Measurements from ENCODE around the gene SIK2. TPM values are rescaled to one million over a fixed set of nuclear protein-coding genes. Genes with fewer than 3 reads are reported as not detected.
"Not testable (repeated sequence)": the region's sequence is repeated elsewhere in the genome, so short reads cannot be mapped to it uniquely, and the experiment has no call there.

The SIK2 gene
- total RNA-seq, 1 experiment from 2014 or later = 13.0 TPM

DNA sequence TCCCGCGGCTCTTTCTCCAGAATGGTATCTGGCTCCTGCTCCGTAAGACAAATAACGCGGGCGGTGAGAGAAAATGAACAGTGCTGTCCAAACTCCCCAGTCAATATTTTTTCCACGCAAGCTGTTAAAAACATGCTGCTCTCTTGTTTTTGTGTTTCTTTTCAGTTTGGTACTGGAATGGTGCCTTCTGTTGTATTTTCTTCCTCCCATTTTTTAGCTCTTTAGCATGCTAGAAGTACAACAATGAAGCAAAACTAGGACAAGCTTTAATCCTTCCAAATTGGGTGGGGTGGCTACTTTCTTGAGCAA, 164.5 kb downstream of the SIK2 start (continued):
- TF ChIP-seq TCF7L2 (IDR thresholded peaks at IDR 0.05; ENCODE audit: borderline replicate concordance, extremely low read depth, insufficient read depth, insufficient read length) (no peak), ELF1 (IDR thresholded peaks at IDR 0.05; ENCODE audit: borderline replicate concordance, low read depth) (no peak), ZNF274 (IDR thresholded peaks at IDR 0.05; ENCODE audit: low read depth, low read length) (no peak), RAD21 (IDR thresholded peaks at IDR 0.05; ENCODE audit: low read depth) (no peak), SRF (IDR thresholded peaks at IDR 0.05; ENCODE audit: low read depth) (no peak)

DNA sequence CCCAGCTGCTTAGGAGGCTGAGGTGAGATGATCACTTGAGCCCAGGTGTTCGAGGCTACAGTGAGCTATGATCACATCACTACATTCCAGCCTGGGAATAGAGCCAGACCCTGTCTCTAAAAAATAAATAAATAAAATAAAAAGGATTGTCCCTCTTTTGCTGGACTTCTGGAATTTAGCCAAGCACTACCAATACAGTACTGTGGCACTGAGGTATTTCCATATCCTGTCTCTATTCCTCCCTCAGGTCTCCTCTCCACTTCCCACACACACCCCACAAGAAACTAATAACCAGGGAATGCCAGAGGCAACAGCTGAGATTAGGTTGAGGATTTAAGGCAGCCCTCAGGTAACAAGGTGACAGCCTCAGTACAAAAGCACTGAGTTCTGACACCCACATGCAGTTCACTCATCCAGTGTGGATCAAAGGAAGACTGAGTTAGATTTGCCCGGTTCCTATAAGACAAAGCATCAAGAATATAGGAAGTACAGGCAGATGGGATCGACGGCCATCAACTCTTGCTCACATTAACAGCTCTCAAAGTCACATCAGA, 168.4 kb downstream of the SIK2 start:
- H3K27me3 ChIP-seq (ENCODE audit: insufficient read depth, low read length) = no peaks in the 10 kb centered on the region
- peak overlapping the region; percentile 9; the same call in 1 of the 2 replicates for H3K4me2 ChIP-seq (ENCODE audit: low read length)
- H3K36me3 ChIP-seq (ENCODE audit: control insufficient read depth in 1 of 2, insufficient read depth in 2 of 2, low read length in 2 of 2) = no peaks in the 10 kb centered on the region
- POLR2A ChIA-PET = no interaction called here
- H3K4me1 ChIP-seq (ENCODE audit: control insufficient read depth in 1 of 2, insufficient read depth in 2 of 2, low read length in 2 of 2) = peaks cover 5 to 15% of the 10 kb centered on the region in 2 experiments
- RAD21 ChIA-PET (ENCODE audit: low non-redundant PET in 1 of 2, low total read pairs in 2 of 2, uncharacterized antibody in 2 of 2, unreplicated experiment in 2 of 2) = no interaction called here
- no peak for DNase-seq (ENCODE audit: low read depth, low spot score)
- no TSS peak for BruUV-seq (replicated peaks)
- intact Hi-C loops (cut with micrococcal nuclease) = no loop called here
- H3K9me3 ChIP-seq (ENCODE audit: control insufficient read depth in 1 of 2, insufficient read depth in 1 of 2, low read depth in 1 of 2, low read length in 2 of 2) = no peaks in the 10 kb centered on the region
- no peak overlapping the region for H3K27ac ChIP-seq (ENCODE audit: low read depth, low read length)
- no peaks in the 10 kb centered on the region for H3K9me2 ChIP-seq (ENCODE audit: insufficient read depth)
- H4K20me1 ChIP-seq (ENCODE audit: insufficient read depth) = no peaks in the 10 kb centered on the region
- TF ChIP-seq CEBPB (IDR thresholded peaks at IDR 0.05; ENCODE audit: low read depth) (no peak), ZNF274 (IDR thresholded peaks at IDR 0.05; ENCODE audit: low read depth, low read length) (no peak), POLR2AphosphoS5 (IDR thresholded peaks at IDR 0.05; ENCODE audit: low read depth, low read length) (no peak), SRF (IDR thresholded peaks at IDR 0.05; ENCODE audit: low read depth) (no peak), SP1 (IDR thresholded peaks at IDR 0.05; ENCODE audit: low read depth) (no peak), YY1 (IDR thresholded peaks at IDR 0.05; ENCODE audit: extremely low read depth, insufficient replicate concordance, low read depth, low read length) (no peak), CBX3 (IDR thresholded peaks at IDR 0.05; ENCODE audit: low read depth) (no peak), EZH2phosphoT487 (IDR thresholded peaks at IDR 0.05; ENCODE audit: borderline replicate concordance) (no peak), RAD21 (IDR thresholded peaks at IDR 0.05; ENCODE audit: low read depth) (no peak), JUND (IDR thresholded peaks at IDR 0.05) (no peak), FOSL1 (IDR thresholded peaks at IDR 0.05; ENCODE audit: low read depth) (no peak), ELF1 (IDR thresholded peaks at IDR 0.05; ENCODE audit: borderline replicate concordance, low read depth) (no peak), EZH2 (IDR thresholded peaks at IDR 0.05) (no peak), SIN3A (IDR thresholded peaks at IDR 0.05; ENCODE audit: low read depth) (no peak), ZFX (IDR thresholded peaks at IDR 0.05) (no peak), POLR2A (IDR thresholded peaks at IDR 0.05; ENCODE audit: borderline replicate concordance, extremely low read depth, insufficient read depth, insufficient read length) (no peak)
- TF ChIP-seq, protein P1, sequence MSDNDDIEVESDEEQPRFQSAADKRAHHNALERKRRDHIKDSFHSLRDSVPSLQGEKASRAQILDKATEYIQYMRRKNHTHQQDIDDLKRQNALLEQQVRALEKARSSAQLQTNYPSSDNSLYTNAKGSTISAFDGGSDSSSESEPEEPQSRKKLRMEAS (IDR thresholded peaks at IDR 0.05) = no peak
- TF ChIP-seq, protein P2, sequence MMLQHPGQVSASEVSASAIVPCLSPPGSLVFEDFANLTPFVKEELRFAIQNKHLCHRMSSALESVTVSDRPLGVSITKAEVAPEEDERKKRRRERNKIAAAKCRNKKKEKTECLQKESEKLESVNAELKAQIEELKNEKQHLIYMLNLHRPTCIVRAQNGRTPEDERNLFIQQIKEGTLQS (IDR thresholded peaks at IDR 0.05) = no peak
- TF ChIP-seq, protein P3, sequence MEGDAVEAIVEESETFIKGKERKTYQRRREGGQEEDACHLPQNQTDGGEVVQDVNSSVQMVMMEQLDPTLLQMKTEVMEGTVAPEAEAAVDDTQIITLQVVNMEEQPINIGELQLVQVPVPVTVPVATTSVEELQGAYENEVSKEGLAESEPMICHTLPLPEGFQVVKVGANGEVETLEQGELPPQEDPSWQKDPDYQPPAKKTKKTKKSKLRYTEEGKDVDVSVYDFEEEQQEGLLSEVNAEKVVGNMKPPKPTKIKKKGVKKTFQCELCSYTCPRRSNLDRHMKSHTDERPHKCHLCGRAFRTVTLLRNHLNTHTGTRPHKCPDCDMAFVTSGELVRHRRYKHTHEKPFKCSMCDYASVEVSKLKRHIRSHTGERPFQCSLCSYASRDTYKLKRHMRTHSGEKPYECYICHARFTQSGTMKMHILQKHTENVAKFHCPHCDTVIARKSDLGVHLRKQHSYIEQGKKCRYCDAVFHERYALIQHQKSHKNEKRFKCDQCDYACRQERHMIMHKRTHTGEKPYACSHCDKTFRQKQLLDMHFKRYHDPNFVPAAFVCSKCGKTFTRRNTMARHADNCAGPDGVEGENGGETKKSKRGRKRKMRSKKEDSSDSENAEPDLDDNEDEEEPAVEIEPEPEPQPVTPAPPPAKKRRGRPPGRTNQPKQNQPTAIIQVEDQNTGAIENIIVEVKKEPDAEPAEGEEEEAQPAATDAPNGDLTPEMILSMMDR (IDR thresholded peaks at IDR 0.05 in 2 of 3, conservative IDR thresholded peaks at IDR 0.05 in 1 of 3; ENCODE audit: borderline replicate concordance in 1 of 3, insufficient read depth in 1 of 3, low read depth in 2 of 3, low read length in 2 of 3) = no peak
- no peak overlapping the region for H2AFZ ChIP-seq (ENCODE audit: low read depth, low read length, poor library complexity, severe bottlenecking)
- no peak for ATAC-seq
- no peak overlapping the region for H3K9ac ChIP-seq (ENCODE audit: low read length)
- CTCF ChIA-PET = interaction anchor here (1.4 kb wide), 1 partner anchor 100 kb away, joined by 3 read pairs; the partner anchor contains the start of gene ALG9
- H3K79me2 ChIP-seq (ENCODE audit: insufficient read depth, low read length) = peaks cover 4% of the 10 kb centered on the region
- H3K4me3 ChIP-seq (replicated peaks in 1 of 2; ENCODE audit: low read depth in 1 of 2, low read length in 2 of 2) = no peak overlapping the region

DNA sequence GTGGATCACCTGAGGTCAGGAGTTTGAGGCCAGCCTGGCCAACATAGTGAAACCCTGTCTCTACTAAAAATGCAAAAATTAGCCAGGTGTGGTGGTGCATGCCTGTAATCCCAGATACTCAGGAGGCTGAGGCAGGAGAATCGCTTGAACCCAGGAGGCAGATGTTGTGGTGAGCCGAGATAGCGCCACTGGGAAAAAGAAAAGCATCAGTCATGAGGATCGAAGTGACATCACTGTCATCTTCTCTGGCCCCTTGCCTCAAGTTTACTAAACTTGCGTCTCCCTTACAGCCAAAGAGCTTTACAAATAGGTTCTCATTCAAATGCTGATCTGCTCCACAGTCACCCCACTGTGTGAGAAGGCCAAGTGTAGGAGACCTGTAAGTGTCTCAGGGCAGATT, 169.0 kb downstream of the SIK2 start:
- H3K9ac ChIP-seq (ENCODE audit: low read length); intact Hi-C loops (cut with micrococcal nuclease); H3K9me2 ChIP-seq (ENCODE audit: insufficient read depth); RAD21 ChIA-PET (ENCODE audit: low non-redundant PET in 1 of 2, low total read pairs in 2 of 2, uncharacterized antibody in 2 of 2, unreplicated experiment in 2 of 2); H3K79me2 ChIP-seq (ENCODE audit: insufficient read depth, low read length); H3K36me3 ChIP-seq (ENCODE audit: control insufficient read depth in 1 of 2, insufficient read depth in 2 of 2, low read length in 2 of 2); DNase-seq (ENCODE audit: low read depth, low spot score); H3K27ac ChIP-seq (ENCODE audit: low read depth, low read length); ATAC-seq; POLR2A ChIA-PET; H3K27me3 ChIP-seq (ENCODE audit: insufficient read depth, low read length); H3K4me2 ChIP-seq (ENCODE audit: low read length); H4K20me1 ChIP-seq (ENCODE audit: insufficient read depth); H3K9me3 ChIP-seq (ENCODE audit: control insufficient read depth in 1 of 2, insufficient read depth in 1 of 2, low read depth in 1 of 2, low read length in 2 of 2); H3K4me3 ChIP-seq (replicated peaks in 1 of 2; ENCODE audit: low read depth in 1 of 2, low read length in 2 of 2); BruUV-seq (replicated peaks); H2AFZ ChIP-seq (ENCODE audit: low read depth, low read length, poor library complexity, severe bottlenecking): not testable (repeated sequence)
- CTCF ChIA-PET = interaction anchor here (1.4 kb wide), 1 partner anchor 100 kb away, joined by 3 read pairs; the partner anchor contains the start of gene ALG9
- H3K4me1 ChIP-seq (ENCODE audit: control insufficient read depth in 1 of 2, insufficient read depth in 2 of 2, low read length in 2 of 2) = peaks cover 5 to 15% of the 10 kb centered on the region in 2 experiments

All from HCT116 (cell line).